Parathyroid adenoma (tissue), 2 donors: Measurements from ENCODE around the gene OR52L1.

Source experiments
- H2AFZ ChIP-seq: fragments of 300-600 bp; sonication (generic); one replicate; pipeline ENCODE4 v1.7.0; 2017; ENCODE audit warnings: antibody characterized with exemption, mild to moderate bottlenecking
- H3K27ac ChIP-seq: fragments of 300-600 bp; sonication (generic); one replicate; pipeline ENCODE4 v1.7.0; 2017
- H3K27me3 ChIP-seq: fragments of 300-600 bp; sonication (generic); one replicate; pipeline ENCODE4 v1.7.0; 2017; ENCODE audit warnings: low read length; ENCODE audit not compliant: control insufficient read depth, insufficient read depth
- H3K36me3 ChIP-seq: fragments of 300-600 bp; sonication (generic); one replicate; pipeline ENCODE4 v1.7.0; 2017; ENCODE audit warnings: low read length; ENCODE audit not compliant: control insufficient read depth, insufficient read depth
- H3K4me1 ChIP-seq: fragments of 300-600 bp; sonication (generic); one replicate; pipeline ENCODE4 v1.7.0; 2017; ENCODE audit warnings: control low read depth
- H3K4me2 ChIP-seq: fragments of 300-600 bp; sonication (generic); one replicate; pipeline ENCODE4 v1.7.0; 2017; ENCODE audit warnings: low read length
- H3K4me3 ChIP-seq: fragments of 300-600 bp; sonication (generic); one replicate; pipeline ENCODE4 v1.7.0; 2017; ENCODE audit warnings: low read depth, low read length
- H3K79me2 ChIP-seq: fragments of 300-600 bp; sonication (generic); one replicate; pipeline ENCODE4 v1.7.0; 2017; ENCODE audit warnings: control low read depth
- H3K9ac ChIP-seq: fragments of 300-600 bp; sonication (generic); one replicate; pipeline ENCODE4 v1.7.0; 2017; ENCODE audit warnings: mild to moderate bottlenecking
- H3K9me3 ChIP-seq: fragments of 300-600 bp; sonication (generic); one replicate; pipeline ENCODE4 v1.7.0; 2017; ENCODE audit warnings: low read length; ENCODE audit not compliant: control insufficient read depth
- CTCF ChIP-seq: fragments of 300-600 bp; sonication (generic); IDR thresholded peaks from one replicate; pipeline ENCODE4 v1.7.0; 2017; ENCODE audit warnings: antibody characterized with exemption, mild to moderate bottlenecking
- donor health status: primary hyperparathyroidism.

Gene OR52L1

GRCh38 chr11:5986885-5987284 lies at the start of gene OR52L1:
OR52L1 (minus strand) TSS chr11:5986985; CDS start chr11:5986930, 55 bp downstream.
- no peak for TF ChIP-seq CTCF
- Histone ChIP-seq H3K4me2 (no peak within 1 kb of the TSS), H3K4me1 (no peaks in the 10 kb centered on the region), H3K4me3 (no peak within 1 kb of the TSS), H3K36me3 (no peaks in the 10 kb centered on the region), H2AFZ (no peak within 1 kb of the TSS), H3K27ac (no peak within 1 kb of the TSS), H3K9ac (no peak within 1 kb of the TSS), H3K79me2 (no peaks in the 10 kb centered on the region), H3K9me3 (no peaks in the 10 kb centered on the region), H3K27me3 (no peaks in the 10 kb centered on the region)

- TF ChIP-seq CTCF: no peak
- Histone ChIP-seq H3K9me3 (no peaks in the 10 kb centered on the region), H3K9ac (no peak within 1 kb of the TSS), H2AFZ (no peak within 1 kb of the TSS), H3K36me3 (no peaks in the 10 kb centered on the region), H3K27me3 (no peaks in the 10 kb centered on the region), H3K4me2 (no peak within 1 kb of the TSS), H3K79me2 (no peaks in the 10 kb centered on the region), H3K4me3 (no peak within 1 kb of the TSS), H3K27ac (no peak within 1 kb of the TSS), H3K4me1 (no peaks in the 10 kb centered on the region)
Observed at GRCh38 chr11:6030708-6031405, 44.1 kb upstream of the OR52L1 start, which contains the start of gene OR56A1. OR56A1 (minus strand) TSS chr11:6030758; CDS start chr11:6027692, 3,066 bp downstream.

GRCh38 chr11:6027501-6027900 lies 40.7 kb upstream of the OR52L1 start:
- Histone ChIP-seq H3K27me3 (no peaks in the 10 kb centered on the region), H3K9me3 (no peaks in the 10 kb centered on the region), H3K9ac (no peak overlapping the region), H3K36me3 (no peaks in the 10 kb centered on the region), H3K27ac (no peak overlapping the region), H3K4me2 (no peak overlapping the region), H3K79me2 (no peaks in the 10 kb centered on the region), H3K4me3 (no peak overlapping the region), H2AFZ (no peak overlapping the region), H3K4me1 (no peaks in the 10 kb centered on the region)
- no peak for TF ChIP-seq CTCF

- Histone ChIP-seq H3K36me3 (no peaks in the 10 kb centered on the region), H3K9ac (no peak overlapping the region), H2AFZ (no peak overlapping the region), H3K27me3 (no peaks in the 10 kb centered on the region), H3K79me2 (no peaks in the 10 kb centered on the region), H3K4me1 (no peaks in the 10 kb centered on the region), H3K27ac (no peak overlapping the region), H3K9me3 (no peaks in the 10 kb centered on the region), H3K4me3 (no peak overlapping the region), H3K4me2 (no peak overlapping the region)
- no peak for TF ChIP-seq CTCF
Observed at GRCh38 chr11:6025056-6025455, 38.3 kb upstream of the OR52L1 start.

GRCh38 chr11:6022956-6023355 lies 36.2 kb upstream of the OR52L1 start:
- Histone ChIP-seq H3K27ac (no peak overlapping the region), H3K36me3 (no peaks in the 10 kb centered on the region), H3K9me3 (no peaks in the 10 kb centered on the region), H3K4me3 (no peak overlapping the region), H2AFZ (no peak overlapping the region), H3K27me3 (no peaks in the 10 kb centered on the region), H3K4me2 (no peak overlapping the region), H3K4me1 (no peaks in the 10 kb centered on the region), H3K9ac (no peak overlapping the region), H3K79me2 (no peaks in the 10 kb centered on the region)
- TF ChIP-seq CTCF: no peak
